Measurements from ENCODE around the gene PLPP1.
"Not testable (repeated sequence)": the region's sequence is repeated elsewhere in the genome, so short reads cannot be mapped to it uniquely, and the experiment has no call there.

The PLPP1 gene

DNA sequence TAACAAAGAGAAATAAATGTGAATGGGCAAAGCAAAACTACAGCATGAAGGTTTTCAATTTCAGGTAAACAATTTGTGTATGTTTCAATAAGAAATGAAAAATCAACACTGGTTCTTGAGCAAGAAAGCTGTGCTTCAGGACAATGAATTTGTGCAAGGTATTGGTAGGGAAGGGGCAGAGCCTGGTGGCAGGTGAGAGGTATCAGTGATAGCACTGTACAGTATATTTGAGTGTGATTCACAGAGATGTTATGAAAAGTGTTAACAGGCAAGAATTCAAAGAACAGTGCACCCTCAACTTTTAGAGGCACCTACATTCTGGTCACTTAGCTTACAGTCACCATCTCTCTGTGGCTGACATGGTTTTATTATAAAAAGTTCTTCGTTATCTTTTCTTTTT is 25.7 kb downstream of the PLPP1 start:
- FAIRE-seq (no peak), DNase-seq (ENCODE audit: insufficient read length, low spot score) (no peak)

DNA sequence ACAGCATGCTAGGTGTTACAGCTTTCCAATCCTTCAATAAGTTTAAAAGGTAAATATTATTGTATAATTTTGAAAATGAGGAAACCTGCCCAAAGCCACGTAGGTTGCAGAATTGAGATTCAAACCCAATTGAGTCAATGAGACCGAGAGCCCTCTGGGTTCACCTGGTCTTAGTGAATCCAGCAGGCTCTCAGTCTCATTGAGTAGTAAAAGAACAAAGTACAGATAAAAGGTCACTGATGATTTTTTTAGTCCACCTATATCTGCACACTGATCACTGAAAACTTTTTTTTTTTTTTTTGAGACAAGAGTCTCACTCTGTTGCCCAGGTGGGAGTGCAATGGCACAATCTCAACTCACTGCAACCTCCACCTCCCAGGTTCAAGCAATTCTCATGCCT is 27.2 kb downstream of the PLPP1 start:
- no peak for FAIRE-seq
- no peak for DNase-seq (ENCODE audit: insufficient read length, low spot score)

DNA sequence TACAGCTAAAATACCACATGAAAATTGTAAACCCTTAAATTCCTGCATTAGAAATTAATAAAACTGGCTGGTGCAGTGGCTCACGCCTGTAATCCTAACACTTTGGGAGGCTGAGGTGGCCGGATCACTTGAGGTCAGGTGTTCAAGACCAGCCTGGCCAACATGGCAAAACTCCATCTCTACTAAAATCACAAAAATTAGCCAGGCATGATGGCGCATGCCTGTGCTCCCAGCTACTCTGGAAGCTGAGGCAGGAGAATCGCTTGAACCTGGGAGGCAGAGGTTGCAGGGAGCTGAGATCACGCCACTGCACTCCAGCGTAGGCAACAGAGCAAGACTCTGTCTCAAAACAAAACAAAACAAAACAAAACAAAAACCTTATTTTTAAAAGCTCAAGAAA is 29.1 kb downstream of the PLPP1 start:
- not testable (repeated sequence) for DNase-seq (ENCODE audit: insufficient read length, low spot score); FAIRE-seq

DNA sequence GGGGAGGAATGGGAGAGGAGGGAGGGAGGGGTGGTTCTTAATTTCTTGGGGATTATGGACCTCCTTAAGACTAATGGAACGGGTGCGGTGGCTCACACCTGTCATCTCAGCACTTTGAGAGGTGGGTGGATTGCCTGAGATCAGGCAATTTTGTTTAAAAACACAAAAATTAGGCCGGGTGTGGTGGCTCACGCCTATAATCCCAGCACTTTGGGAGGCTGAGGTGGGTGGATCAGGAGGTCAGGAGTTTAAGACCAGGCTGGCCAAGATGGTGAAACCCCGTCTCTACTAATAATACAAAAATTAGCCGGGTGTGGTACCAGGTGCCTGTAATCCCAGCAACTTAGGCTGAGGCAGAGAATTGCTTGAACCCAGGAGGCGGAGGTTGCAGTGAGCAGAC is 30.8 kb downstream of the PLPP1 start:
- not testable (repeated sequence) for FAIRE-seq; DNase-seq (ENCODE audit: insufficient read length, low spot score)

DNA sequence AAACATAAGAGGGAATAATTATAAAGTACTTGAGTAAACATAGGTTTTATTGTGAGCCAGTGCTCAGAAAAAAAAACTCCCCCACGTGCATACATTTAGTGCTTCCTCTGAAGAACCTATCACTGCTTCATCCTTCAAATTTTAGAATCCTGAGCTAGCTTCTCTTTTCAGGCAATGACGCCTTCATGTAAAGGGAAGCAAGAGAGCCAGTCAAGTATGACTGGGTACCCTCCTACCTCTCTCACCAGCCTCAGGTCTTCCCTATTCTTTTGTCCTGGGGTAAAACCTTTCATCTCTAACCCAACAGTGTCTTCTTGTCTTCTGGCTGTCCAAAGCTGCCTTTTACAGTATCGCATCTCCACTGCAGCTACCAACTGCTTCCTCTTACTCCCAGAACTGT is 32.0 kb downstream of the PLPP1 start:
- DNase-seq (ENCODE audit: insufficient read length, low spot score): no peak
- FAIRE-seq: no peak

DNA sequence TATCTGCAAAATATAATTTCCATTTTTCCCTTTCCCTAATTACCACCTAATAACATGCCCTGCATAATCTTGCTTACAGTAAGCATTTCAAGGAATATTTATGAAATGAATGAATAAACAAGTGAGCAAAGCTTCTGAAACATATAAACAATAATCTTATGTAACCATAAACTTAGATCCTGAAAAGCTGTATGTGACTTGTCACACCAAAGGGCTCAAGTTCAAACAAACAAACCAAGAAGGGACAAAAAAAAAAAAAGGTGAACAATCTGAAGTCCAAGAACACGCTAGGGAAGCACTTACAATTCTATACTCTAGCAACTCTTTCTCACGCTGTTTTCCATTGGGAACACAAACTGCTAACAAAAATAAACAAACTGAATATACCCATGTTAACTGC is 36.3 kb downstream of the PLPP1 start:
- DNase-seq (ENCODE audit: insufficient read length, low spot score) (no peak), FAIRE-seq (no peak)

DNA sequence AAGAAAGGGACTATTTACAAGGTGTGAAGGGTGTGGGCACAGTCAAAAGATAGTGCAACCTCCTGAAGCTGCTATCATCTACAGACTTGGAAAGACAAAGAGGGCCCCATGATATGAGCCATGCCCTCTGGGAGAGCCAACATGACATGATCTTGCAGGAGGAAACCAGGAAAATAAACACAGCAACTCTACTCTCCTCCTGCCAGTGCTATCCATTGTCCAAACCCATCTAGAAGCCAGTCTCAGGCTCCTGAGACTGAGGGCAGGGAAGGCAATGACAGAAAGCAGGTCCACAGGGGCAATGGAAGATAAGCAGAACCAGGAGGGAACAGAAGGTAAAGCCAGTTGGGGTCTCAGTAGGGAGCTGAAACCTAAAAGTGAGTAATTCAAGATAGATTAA is 37.1 kb downstream of the PLPP1 start:
- no peak for DNase-seq (ENCODE audit: insufficient read length, low spot score)
- no peak for FAIRE-seq

DNA sequence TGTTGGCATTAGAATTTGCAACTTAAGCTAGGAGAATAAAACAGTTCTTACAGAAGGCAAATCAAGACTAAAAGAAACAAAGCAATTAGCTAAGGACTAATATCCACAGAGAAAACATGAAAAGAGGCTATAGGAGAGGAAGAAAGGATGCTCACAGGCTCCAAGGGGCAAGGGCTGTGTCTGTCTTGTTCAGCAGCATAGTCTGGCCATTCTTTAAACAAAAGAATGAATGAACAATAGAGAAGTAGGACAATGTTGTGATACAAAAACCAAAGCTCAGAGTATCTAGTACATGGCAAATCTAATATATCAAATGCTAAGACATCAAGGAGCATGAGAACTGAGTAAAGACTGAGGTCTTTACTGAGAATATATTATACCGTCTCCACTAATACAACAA is 39.5 kb downstream of the PLPP1 start:
- no peak for DNase-seq (ENCODE audit: insufficient read length, low spot score)
- FAIRE-seq: no peak

DNA sequence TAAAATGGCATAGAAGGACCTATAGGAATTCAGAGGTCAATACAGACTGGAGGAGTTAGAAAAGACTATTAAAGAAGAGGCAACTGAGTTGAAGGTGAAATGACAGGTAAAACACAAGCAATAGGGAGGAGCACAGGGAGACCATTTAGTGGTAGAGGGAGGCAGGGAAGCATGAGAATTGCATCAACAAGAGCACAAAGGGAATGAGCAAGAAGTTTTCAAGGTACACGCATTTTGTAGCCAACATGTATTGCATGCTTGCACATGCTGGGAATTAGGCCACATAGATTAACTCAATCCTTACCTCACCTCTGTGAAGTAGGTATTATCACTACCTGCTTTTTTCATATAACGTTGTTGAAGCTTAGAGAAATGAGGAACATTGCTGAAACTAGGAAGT is 42.3 kb downstream of the PLPP1 start:
- FAIRE-seq (no peak), DNase-seq (ENCODE audit: insufficient read length, low spot score) (no peak)

DNA sequence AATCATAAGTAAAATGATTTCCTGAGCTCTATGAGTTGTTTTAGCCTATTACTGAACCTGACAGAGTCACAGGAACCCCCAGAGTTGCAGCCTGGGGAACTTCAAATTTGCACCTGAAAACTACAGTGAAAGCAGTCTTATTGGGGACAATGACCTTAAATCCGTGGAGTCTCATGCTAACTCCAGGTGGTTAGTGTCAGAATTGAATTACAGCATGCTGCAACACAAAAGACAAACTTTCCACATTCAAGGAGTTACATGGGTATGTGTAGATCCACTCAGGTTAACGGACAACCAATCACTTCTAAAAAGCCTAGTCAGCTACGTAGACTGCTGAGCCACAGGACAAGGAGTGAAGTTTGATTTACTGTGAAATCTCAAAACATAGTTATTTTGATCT is 49.7 kb downstream of the PLPP1 start:
- FAIRE-seq (no peak), DNase-seq (ENCODE audit: insufficient read length, low spot score) (no peak)

DNA sequence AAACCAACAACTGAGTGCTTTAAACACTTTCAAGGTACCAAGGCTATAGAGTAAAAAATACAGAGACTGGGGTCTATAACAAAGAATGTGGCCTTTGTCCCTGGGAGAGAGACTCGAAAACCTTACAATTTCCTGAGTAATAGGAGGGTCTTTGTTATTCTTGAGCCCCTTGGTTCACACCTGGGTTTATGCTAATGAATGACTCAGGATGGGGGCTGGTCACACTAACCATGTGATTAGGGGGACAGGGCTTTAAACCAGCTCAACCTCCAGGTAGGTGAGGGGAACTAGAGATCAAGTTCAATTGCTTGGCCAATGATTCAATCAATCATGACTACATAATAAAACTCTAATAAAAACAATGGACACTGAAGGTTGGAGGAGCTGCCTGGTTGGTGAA is 50.2 kb downstream of the PLPP1 start:
- DNase-seq (ENCODE audit: insufficient read length, low spot score) (no peak), FAIRE-seq (no peak)

DNA sequence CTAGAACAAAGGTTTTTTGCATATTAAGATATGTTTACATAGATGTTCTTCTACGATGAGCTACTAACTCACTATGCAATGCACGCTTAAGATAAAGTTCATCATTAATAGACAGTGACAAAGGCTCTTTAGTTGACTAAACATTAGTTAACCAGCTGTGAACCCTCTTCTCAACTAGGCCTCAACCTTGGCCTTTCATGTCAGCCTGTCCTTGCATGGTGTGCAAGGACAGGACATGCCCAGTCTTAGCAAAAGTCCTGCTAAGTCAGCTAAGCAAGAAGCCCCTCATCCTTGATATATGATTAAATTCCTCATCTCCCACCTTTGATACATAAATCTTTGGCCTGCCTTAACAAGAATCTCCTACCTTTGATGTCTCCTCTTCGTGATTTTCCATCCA is 50.9 kb downstream of the PLPP1 start:
- DNase-seq (ENCODE audit: insufficient read length, low spot score) (no peak), FAIRE-seq (no peak)

DNA sequence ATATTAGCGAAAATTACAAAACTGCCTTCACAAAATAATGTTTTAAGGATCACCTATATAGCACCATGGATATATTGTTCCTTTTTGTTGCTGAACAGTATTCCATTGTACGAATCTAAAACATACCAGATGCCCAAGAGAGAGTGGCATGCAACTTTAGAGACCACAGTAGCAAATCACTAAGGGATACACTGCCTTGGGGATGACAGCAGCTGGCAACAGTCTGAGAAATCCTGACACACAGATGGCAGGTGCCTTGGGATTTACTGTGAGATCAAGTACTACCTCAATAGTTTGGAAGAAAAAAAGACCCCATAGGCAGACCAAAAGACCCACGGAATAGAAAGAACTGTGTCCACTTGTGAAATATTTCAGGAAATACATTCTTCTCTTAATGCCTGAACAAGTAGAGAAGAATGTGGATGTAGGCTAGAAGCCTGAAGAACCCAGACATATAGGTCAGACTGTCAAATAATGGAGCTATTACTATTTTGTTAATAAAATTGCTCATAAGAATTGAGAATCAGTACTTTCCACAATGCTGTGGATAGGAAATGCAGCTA is 53.4 kb downstream of the PLPP1 start:
- DNase-seq (ENCODE audit: insufficient read length, low spot score) (no peak), FAIRE-seq (no peak)

DNA sequence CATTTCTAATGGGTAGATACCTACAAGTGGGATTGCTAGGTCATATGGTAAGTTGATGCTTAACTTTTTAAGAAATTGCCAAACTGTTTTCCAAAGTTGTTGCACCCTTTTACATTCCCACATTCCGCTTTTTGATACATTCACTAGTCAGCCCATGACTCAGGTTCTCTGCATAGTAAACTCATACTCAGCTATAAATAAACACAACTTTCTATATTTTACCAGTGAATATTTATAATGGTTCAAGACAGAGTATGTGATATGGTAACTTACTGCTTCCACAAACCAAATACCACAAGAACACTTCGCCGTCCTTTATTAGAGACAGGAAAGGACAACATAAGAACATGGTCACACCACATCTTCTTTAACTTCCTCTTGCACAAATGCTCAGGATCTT is 54.0 kb downstream of the PLPP1 start:
- DNase-seq (ENCODE audit: insufficient read length, low spot score): no peak
- FAIRE-seq: no peak

DNA sequence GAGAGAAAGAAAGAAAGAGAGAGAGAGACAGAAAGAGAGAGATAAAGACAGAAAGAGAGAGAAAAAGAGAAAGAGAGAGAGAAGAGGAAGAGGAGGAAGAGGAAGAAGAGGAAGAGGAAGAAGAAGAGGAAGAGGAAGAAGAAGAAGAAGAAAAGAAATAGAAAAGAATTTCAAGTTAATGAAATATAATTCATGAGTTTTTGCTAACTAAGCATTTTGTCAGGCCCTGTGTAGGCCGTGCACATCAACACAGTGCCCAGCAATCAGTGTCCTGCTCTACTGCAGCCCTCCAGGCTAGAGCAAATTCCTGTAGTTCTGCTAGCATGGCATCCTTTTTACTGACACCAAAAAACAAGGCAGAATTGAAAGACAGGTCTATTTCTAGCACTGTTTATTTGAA is 62.1 kb downstream of the PLPP1 start:
- DNase-seq (ENCODE audit: insufficient read length, low spot score) (no peak), FAIRE-seq (no peak)

DNA sequence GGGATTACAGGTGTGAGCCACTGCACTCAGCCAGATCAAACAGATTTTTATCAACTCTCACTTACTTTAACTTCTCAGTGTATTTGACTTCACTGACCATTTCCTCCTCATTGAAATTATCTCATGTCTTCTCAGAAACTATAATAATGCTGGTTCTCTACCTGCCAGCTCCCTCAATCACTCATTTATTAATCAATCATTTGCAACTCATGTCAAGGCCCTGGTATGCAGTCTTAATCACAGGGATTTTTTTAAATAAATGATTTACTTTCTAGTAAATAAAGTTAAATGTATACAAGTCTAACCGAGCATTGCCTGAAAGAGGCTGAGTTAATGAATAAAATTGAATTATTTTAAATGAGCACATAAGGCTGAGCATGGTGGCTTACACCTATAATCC is 63.3 kb downstream of the PLPP1 start:
- FAIRE-seq: no peak
- DNase-seq (ENCODE audit: insufficient read length, low spot score): no peak

DNA sequence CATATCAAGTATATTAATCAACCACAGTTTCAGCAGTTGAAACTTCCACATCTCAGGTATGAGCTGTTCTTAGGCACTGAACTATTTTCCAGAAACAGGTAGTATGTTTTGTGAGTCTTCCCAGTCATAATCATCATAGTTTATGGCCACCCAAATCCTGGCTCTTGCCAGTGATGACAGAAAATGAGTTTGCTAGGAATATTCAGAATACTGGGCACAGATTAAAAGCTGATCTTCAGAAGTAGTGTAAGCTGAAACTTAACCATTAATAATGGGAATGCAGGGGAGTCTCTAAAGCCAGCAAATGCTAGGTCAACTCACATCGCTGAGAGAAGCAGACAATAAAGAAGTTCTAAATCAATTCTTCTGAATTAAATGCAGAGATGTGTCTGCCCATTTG is 64.5 kb downstream of the PLPP1 start:
- FAIRE-seq: no peak

DNA sequence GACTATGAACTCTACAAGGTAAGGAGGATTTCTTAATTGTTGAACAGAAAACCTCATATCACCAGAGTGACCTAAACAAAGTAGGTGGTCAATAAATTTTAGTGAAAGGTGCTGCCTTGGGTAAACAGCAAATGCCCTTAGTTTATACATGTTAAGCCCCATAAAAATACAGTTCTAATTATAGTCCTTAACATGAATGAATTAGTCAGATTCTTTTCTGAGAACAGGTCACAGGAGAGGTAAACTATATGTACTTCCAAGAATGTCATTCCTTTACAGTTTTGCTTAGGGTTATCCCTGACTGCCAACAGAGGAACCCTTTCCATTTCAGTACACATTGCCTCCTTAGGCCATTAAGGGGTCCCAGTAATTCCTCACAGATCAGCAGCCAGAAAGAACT is 64.9 kb downstream of the PLPP1 start:
- DNase-seq (ENCODE audit: insufficient read length, low spot score): no peak
- no peak for FAIRE-seq

More for the DNA sequence above, 64.5 kb downstream of the PLPP1 start:
- no peak for DNase-seq (ENCODE audit: insufficient read length, low spot score)

DNA sequence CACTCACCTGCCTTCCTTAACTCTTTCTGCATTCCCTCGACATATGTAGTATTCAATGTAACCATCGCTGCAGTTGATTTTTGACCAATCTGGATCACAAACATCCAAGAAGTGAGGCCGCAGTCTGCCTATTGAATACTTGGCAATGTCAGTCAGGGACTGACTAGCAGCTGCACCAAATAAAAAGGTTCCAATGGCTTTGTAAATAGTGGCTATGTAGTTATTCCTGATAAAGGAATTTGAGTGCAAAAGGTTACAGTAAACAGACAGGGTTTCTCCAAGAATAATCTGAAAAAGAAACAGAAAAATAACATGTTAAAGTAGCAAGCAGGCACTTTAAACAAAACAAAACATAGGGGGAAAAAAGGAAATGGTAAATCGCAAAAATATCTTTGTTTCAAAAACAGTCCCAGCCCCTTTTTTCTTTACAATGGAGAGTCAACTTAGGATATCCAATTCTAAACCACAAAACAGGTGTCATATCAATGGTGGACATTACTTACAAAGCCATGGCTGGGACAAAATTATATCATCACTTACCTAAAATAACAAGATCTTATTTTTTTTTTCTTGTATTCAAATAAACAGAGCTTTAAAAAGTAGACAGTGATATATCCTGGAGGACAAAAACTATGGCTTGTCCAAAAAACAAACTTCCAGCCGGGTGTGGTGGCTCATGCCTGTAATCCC is 66.8 kb downstream of the PLPP1 start:
- DNase-seq (ENCODE audit: insufficient read length, low spot score) (no peak), FAIRE-seq (no peak)

DNA sequence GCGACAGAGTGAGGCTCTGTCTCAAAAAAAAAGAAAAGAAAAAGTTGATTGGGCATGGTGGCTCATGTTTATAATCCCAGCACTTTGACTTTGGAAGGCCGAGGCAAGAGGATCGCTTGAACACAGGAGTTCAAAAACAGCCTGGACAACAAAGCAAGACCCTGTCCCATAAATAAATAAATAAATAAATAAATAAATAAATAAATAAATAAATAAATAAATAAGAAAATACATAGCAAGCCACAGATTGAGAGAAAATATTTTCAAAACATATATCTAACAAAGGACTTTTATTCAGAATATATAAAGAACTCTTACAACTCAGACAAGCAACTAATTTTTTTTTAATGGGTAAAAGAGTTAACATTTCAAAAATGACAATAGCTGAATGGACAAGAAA is 71.2 kb downstream of the PLPP1 start:
- DNase-seq (ENCODE audit: insufficient read length, low spot score): no peak
- no peak for FAIRE-seq

DNA sequence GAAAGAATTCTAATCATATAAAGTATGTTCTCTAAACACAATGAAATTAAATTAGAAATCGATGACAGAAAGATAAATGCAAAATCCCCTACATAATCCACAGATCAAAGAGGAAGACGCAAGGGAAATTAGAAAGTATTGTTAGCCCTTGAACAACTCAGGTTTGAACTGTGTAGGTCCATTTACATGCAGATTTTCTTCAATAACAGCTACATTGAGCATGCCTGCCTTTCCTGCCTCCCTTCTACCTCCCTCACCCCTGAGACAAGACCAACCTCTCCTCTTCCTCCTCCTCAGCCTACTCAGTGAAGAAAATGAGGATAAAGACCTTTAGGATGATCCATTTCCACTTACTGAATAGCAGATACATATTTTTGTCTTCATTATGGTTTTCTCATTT is 75.2 kb downstream of the PLPP1 start:
- FAIRE-seq (no peak), DNase-seq (ENCODE audit: insufficient read length, low spot score) (no peak)

DNA sequence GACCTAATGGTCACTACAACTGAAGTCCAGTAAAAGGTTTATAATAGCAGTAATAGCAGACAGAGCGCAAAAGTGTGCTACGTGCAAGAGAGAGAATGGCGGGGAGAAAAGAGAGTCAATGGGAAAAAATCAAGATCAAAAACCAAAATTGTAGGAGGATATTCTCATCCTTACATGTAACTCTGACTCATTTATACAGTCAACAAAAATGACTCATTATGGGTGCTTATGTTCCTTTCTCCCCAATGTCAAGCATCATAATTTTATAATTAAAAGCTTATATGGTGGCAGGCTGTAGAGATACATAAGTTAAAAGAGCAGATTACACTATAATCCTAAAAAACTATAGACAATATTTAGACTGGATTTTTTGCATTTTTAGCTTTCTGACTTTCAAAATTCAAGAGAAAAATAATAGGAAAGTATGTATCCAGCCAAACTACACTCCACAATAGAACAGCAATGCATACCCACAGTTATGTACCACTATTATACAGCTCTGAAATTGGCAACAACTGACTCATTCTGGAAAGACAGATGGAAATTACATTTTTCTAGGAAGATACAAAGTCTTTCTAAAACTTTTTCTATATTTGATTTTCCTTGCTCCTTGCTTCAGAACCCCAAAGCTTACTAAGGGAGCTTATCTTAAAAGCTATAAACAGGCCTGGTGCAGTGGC is 78.4 kb downstream of the PLPP1 start:
- DNase-seq (ENCODE audit: insufficient read length, low spot score) (no peak), FAIRE-seq (no peak)
